Measurements from ENCODE around the gene SYNDIG1.

SYNDIG1 gene

DNA sequence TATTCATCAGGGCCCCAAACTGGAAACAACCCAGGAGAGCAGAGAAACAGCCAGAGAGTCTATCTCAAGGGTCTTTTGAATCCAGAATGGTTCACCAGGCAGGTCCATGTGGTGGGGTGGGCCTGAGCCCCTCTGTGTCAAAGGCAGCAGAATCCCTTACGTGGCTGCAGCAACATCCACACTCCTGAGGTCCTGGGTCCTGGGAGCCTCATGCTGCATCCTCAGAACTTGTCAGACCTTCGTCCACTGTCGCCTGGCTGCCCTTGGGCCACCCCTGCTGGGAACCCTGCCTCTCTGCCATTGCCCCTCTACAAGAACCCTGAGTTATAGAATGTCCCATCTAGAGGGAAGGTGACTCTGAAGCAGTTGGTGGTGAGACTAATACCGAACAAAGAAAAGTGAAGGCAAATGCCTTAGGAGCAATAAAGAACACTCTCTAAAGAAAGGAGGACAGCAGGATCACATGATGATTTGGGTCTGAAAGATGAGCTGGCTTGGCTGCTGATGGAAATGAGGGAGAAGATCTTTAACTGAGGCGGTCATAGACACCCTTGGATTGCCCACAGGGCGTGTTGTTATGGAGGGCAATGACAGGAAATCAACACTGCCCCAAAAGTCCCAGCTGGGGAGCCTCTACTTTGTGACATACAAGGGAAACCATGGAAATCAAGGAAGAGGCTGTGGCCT lies 161.2 kb downstream of the SYNDIG1 start:
- DNase-seq (ENCODE audit: low read depth in 2 of 2) = no peak

DNA sequence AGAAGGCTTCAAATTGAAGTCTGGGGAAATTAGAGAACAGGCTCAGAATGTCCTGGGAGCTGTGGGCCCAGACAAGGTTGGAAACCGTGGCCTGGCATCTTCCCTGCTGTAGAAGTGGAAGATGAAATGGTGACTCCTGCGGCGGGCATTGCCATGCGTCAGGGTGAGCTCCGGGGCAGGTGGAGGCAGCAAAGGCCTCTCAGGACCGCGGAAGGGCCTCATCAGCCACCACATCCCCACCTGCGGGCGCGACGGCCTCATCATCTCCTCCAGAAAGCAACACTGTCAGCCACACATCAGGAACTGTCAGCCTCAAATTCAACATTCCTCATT lies 161.7 kb downstream of the SYNDIG1 start:
- DNase-seq (ENCODE audit: low read depth in 2 of 2) = no peak

DNA sequence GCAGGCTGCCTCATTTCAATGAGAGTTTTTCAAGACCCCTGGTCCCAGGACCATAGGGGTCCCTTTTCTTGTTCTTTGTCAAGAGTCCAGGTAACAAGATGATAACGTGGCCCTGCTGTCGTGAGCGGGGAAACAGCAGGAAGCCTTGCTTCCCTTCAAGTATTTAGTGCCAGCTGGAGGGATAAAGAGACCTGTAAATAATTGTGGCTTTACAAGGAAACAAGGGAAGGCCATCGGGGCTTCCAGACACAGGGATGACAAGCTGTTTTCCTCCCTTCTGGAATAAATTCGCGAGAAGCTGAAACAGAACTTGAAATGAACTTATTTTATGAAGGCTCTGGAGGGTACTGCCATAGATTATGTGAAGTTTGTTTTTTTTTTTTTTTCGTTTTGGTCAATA lies 163.2 kb downstream of the SYNDIG1 start:
- DNase-seq (ENCODE audit: low read depth in 2 of 2) = no peak

DNA sequence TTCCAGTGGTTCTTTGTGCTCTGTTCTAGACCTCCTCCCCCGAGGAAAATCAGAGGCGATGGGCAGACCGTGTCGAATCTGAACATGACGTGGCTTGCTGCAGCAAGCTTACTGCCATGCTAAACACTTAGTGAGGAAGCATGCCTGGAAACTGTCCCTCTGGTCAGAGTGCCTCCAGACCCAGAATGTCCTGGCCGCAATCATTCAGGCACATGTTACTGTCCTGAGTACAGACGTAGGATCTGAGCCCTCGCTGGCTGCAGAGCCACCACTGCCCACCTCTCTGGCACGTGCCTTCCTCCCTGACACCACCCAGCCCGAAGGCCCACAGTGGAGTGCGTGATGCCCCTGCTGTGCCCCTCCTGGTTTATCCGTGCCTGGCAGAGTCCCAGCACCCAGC lies 163.6 kb downstream of the SYNDIG1 start:
- no peak for DNase-seq (ENCODE audit: low read depth in 2 of 2)

DNA sequence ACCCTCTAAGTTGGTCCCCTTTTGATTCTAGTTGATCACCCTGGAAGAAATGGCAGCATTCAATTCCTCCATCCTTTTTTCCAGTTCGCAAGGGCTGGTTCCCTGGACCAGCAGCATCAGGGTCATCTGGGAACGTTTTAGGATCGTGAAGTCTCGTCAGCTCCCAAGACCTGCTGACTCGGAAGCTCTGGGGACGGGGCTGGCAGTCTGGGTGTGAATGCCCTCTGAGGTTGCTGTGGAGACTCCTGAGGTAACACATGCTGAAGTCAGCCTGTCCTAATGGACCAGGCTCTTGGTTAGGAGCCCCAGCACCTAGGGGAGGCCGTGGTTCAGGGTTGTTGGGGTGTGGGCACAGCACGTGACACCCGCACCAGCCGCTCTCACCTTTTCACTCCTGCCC lies 164.1 kb downstream of the SYNDIG1 start:
- no peak for DNase-seq (ENCODE audit: low read depth in 2 of 2)

DNA sequence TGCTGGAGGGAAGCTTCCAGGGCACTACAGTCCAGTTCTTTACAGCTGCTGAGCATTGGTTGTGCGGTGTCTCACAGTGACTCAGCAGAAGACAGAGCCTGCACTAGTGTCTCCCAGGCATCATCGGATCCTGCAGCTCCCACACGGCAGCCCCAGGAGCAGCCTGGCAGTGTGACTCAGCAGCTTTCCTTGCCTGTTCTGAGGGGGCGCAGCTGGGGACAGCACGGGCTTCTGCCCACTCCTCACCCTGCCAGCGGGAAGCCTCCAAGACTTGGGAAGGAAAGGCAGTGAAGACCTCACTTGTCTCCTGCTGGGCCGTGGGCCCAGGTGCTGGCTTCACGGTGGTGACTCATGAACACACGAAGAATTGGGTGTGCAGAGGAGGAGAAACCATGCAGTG lies 165.4 kb downstream of the SYNDIG1 start:
- no peak for DNase-seq (ENCODE audit: low read depth in 2 of 2)

DNA sequence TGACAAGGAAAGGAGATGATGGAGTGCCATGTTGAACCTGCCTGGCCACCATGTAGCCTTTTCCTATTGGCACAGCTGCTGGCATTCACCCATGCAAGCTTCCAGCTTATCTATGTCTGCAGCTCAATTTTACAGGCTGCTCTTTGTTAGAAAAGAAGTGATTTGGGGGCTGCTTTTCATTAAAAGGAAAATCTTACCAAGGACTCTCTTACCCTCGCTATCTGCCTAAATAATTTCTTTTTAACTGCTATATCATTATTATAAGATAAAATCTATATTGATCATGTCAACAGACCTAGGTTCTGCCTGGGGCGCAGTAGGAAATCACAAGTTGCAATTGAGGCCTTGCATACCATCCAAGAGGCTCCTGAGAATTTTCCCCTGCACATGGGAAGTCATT lies 167.2 kb downstream of the SYNDIG1 start:
- DNase-seq (ENCODE audit: low read depth in 2 of 2) = no peak

DNA sequence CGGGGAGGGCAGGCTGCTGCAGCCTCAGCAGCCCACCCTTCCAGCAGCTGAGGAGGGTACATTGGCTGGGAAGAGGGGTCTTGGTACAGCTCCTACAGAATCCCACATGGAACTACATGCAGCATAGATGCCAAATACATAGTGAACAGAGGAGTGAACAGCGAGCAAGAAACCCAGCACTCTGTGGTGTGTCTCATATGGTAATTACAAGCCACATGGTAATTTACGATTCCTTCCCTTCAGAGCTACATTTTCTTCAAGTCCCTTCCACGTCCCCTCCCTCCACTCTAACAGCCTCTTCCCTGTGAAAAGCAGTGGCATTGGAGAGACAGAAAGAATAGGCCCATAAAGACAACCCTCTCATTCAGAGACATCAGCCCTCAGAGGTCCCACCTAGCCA lies 167.7 kb downstream of the SYNDIG1 start:
- no peak for DNase-seq (ENCODE audit: low read depth in 2 of 2)

DNA sequence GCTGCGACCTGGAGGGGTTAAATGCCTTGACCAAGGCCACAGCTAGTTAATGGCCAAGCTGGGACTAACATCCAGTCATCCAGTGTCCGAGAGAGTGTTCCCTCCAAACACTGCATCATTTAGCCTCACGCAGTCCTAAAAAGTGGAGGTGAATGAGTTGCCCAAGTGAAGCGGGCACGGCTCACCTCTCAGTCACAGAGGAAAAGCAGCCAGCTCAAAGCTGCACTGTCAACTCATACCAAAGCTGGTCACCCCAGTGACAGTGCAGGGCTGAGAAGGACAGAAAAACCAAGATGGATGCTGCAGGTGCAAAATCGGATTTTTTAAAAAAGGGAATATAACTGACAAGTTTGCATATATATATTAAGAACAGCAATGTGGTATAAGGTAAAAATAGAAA lies 168.5 kb downstream of the SYNDIG1 start:
- no peak for DNase-seq (ENCODE audit: low read depth in 2 of 2)

DNA sequence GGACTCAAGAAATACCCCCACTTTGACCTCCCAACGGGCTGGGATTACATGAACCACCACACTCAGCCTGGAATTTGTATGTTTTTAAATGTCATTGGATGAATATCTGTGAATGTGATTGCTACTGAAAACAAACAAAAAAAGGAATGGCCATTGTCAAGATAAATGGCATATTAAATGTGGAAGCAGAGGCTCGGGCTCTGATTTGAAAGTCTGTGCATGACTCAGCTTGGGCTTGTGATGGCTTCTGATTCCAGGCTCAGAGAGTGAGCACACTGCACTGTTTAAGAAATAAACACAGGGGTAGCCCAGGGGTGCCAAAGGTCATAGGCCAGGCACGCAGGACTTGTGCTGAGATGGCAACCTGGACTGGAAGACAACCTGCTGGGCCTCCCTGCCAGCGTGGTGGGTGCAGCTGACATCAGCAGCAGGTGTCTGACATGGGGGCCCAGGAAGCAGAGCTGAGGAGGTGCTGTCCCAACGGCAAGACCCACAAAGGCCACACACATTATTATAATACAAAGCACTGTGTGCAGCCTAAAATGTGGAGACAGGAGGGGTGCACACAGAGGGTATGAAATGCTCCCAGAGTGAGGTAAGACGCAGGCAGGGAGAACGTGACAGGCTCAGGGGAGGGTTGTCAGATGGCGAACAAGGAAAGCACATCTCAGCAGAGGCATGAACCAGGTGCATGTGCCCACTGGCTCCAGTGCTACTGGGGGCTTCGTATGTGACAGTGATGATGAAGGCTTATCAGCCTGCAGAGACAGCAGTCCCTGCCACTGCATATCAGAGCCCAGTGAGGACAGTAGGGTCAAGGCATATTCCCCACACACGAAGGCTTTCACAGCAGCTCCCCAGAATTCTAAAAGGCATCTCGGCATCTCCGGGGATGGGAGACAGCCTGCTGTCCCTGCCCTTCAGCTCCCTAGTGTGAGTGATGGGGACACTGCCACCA lies 169.4 kb downstream of the SYNDIG1 start:
- DNase-seq (ENCODE audit: low read depth in 2 of 2) = no peak

DNA sequence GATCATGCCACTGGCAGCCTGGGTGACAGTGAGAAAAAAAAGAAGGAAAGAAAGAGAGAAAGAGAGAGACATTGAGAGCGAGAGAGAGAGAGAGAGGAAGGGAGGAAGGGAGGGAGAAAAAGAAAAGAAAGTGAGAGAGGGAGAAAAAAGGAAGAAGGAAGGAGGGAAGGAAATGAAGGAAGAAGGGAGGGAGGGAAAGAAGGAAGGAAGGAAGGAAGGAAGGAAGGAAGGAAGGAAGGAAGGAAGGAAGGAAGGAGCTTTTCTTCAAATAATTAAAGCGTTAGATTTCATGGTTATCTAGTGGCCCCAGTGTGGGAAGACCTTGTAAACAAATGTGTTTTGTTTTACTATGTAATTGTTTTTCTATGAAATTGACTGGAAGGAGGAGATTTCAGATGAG lies 170.8 kb downstream of the SYNDIG1 start:
- no peak for DNase-seq (ENCODE audit: low read depth in 2 of 2)

DNA sequence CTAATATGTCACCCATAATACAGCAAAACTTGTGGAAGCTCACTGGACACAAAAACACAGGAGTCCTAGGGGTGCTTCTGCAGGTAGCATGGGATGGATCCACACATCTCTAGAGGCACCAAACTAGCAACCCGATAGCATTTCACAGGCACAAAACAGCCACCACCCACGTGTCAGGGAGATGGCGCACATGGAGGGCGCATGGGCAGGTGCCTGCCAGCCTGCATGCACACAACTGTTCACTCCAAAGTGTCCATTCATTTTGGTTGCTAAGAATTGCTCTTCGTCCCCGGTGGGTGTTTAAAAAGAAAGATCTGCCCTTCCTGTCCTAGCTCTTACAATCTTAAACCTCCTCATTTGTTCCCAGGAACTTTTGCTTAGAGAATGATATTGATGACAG lies 171.3 kb downstream of the SYNDIG1 start:
- no peak for DNase-seq (ENCODE audit: low read depth in 2 of 2)

DNA sequence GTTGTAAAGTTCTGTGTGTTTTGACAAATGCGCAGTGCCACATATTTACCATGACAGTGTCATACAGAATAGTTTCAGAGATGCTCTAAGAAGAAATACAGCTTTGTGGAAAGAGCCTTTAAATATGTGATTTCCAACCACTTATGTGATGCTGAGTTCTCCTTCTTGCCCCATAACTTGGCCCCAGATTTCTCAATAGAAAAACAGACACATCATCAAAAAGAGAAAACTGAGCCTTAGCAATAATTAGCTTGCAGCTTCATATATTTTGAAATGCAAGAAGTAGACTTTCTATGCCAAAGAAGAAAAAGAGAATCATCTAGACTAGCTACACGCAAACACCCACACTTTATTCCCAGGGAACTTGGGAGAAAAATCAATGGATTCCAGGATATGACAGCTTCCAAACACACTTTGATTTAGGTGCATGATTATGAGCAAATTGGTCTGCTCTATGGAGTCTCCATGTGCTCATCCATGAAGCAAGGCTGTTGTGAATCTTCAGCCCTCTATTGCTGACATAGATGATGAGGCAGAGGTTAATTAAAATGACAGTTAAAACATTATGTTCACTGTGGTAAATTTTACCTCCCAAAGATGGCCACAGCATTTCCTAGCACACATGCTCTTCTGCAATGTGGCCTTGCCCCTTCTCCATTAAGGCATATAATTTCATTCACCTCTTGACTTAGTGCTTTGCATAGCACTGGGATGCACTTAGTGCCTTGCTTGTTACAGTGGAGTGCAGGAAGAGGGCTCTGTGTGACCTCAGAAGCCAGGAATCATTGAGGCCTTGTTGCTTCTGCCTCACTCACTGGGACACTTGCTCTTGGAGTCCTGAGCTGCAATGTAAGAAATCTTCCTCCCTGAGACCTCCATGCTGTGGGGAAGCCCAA lies 174.6 kb downstream of the SYNDIG1 start:
- DNase-seq (ENCODE audit: low read depth in 2 of 2) = no peak

DNA sequence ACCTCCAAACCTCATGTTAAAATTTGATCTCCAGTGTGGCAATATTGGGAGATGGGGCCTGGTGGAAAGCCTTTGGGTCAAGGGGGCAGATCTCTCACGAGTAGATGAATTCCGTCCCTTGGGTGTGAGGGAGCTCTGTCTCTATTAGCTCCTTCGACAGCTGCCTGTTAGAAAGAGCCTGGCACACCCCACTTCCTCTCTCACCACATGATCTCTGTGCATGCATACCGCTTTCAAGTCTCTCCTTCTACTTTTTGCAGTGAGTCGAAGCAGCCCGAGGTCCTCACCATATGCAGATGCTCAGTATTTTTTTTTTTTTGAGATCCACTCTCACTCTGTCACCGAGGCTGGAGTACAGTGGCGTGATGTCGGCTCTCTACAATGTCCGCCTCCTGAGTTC lies 176.9 kb downstream of the SYNDIG1 start:
- no peak for DNase-seq (ENCODE audit: low read depth in 2 of 2)

DNA sequence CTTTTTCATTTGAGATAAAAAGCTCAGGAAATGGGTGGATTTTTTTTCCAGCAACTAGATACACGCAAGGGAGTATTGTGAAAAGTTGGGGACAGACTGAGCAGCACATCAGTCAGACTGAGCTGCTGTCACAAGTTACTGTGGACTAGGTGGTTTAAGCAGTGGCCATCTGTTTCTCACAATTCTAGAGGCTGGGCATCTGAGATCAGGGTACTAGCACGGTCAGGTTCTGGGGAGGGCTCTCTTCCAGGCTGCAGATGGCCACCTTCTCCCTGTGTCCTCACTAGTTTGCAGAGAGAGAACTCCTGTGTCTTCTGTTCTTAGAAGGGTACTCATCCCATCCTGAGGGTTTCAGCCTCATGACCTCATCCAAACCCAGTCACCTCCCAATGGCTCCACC lies 178.3 kb downstream of the SYNDIG1 start:
- no peak for DNase-seq (ENCODE audit: low read depth in 2 of 2)

DNA sequence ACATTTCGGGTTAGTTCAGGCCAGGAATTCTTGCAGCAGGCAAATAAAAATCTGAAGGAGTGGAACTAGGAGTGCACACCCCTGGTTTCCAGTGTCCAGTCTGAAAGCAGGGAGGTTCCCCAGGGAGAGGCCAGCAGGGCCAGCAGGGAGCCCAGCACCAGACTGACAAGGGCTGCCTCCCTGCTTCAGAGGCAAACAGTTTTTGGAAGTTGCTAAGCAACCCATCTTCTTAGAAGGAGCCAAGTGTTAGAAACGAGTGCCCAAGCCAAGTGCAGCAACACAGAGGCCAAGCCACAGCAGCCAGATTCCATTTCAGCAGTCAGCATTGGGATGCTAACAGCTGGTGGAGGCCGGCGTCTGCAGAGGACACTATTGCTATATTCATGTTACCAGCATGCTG lies 179.1 kb downstream of the SYNDIG1 start:
- DNase-seq (ENCODE audit: low read depth in 2 of 2) = no peak

DNA sequence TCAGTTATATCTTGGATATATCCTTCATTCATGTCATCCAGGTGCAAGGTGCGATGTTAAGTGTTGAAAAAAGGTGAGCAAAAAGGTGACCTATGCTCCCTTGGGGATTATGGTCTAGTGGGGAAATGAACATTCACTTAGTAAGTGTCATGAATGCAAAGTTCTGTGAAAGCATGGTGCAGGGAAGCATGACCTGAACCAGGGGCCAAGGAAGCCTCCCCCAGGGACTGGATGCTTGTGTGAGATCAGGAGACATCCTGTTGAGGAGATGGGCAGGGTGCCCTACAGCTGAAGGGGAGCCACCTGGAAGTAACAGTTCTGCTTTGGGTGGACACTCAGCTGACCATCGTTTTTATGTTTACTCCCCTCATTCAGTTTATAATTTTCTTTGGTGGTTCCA lies 179.5 kb downstream of the SYNDIG1 start:
- DNase-seq (ENCODE audit: low read depth in 2 of 2) = no peak

DNA sequence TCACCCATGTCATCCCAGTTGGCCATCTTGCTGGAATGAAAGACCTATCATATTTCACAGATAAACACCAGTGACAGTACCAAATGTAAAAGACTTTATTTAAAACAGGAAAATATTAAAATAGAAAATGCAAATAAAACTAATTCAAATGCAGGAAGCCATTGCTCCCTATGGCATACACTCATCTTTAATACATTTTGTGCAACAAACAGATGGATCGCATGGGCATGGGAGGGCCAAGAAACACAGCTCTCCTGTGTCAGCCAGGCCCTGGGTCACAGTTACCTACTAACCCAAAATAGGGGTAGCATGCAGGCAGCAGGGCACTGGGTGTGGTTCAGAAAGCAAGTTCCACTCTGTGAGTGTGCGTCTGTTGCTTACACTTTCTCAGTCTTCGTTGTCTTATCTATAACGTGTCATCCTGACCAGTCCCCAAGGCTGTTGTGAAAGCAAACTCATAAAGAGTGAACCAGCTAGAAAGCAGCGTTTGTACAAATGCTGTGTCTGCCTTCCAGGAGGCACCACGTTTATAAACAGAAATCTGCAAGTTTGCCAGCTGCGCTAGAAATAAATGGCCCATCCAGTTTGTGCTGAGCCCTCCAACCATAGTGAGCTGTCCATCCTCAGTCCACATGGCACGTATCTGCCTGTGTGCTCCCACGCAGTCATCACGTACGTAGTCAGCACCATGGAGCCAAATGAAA lies 180.5 kb downstream of the SYNDIG1 start:
- DNase-seq (ENCODE audit: low read depth in 2 of 2) = no peak

DNA sequence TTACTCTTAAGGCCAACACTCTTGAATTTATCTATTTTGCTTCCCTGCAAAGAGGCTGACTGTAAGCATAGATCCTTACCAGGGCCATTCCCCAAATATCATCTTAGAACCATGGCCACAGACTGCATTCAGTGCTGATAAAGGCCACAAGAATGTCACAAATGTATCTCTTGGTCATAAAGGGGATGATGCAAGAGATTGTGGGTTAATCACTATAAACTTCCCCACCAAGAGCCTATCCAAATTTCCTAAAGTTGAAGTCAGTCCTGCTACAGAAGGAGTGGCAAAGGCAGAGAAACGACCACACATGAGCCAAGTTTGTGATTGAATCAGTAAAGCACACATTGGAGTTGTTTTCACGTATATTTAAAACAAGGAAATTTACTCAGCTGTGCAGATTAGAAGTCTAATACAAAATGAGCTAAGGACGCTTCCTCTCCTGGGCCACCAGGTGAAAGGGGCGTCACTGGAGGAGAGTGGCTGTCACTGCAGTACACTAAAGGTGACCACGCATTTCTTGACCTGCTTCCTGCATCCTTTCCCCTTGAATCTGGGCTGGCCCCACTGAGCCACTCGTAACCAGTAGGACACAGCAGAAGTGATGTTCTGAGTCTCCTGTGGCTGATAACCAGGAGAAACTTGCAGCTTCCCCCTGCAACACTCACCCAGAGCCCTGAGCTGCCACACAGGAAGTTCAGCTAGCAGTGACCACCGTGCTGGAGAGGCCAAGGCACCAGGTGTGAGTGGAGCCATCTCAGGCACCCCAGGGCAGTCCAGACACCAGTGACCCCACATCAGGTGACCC lies 181.9 kb downstream of the SYNDIG1 start:
- DNase-seq (ENCODE audit: low read depth in 2 of 2) = no peak

DNA sequence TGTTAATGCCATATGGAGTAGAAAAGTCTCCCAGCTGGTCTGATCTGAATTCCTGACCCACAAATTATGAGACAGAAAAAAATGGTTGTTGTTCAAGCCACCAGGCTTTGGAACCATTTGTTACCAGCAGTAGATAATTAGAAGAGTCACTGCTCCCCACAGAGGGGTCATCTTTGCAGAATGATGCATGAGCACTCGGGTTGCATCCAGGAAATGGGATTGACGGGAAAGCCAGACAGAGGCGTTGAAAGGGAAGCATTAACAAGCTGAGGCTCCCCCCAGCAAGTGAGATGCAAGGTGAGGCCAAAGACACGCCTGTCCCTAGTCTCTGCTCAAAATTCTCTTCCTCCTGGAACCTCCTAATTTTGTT lies 182.5 kb downstream of the SYNDIG1 start:
- DNase-seq (ENCODE audit: low read depth in 2 of 2) = no peak

DNA sequence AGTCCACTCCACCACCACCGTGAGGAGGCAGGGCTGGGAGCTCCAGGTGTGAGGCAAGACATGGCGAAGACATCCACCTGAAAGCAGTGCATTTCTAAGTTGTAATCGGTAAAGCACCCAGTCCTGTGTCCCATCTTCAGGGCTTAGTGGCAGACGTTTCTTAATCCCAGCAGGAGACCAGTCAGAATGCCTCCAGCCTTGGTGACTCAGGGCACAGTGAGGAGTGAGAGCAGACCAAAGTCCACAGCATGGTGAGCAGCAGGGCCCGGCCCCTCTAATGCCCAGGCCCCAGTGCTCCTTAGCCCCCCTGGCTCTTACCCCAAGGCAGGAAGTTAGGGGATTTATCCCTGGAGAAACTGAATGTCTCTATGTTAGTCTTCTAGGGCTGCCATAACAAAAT lies 183.9 kb downstream of the SYNDIG1 start:
- DNase-seq (ENCODE audit: low read depth in 2 of 2) = no peak
